Body of pancreas (tissue), 4 donors: ENCODE results near the gene MAST4. TPM values are rescaled to one million over a fixed set of nuclear protein-coding genes. Genes with fewer than 3 reads are reported as not detected.

ENCODE experiments used
- ATAC-seq: fragments of 150-250 bp; one replicate; pipeline ENCODE4 v1.9.1; 2016
- DNase-seq, 4 donors: peaks; one replicate each; pipeline ENCODE4 v3.0.0-alpha.2; 2019
- H3K27ac ChIP-seq, 4 donors: fragments of 200-600 bp; sonication (generic); 1 replicate in 3 of 4; 2 replicates in 1 of 4; pipeline versions ENCODE4 v1.5.1 to v1.6.1; 2016 to 2019; ENCODE audit warnings: mild to moderate bottlenecking in 1 of 4, mixed read lengths in 1 of 4, moderate library complexity in 1 of 4
- H3K27me3 ChIP-seq, 2 donors: fragments of 200-600 bp; sonication (generic); one replicate each; pipeline ENCODE4 v1.6.0; 2016; ENCODE audit warnings: mild to moderate bottlenecking in 1 of 2
- H3K36me3 ChIP-seq, 2 donors: fragments of 200-600 bp; sonication (generic); replicated peaks in 1 of 2; 2 replicates each; pipeline ENCODE4 v1.5.1; 2016; ENCODE audit warnings: low read depth in 2 of 2; ENCODE audit not compliant: insufficient read depth in 1 of 2
- H3K4me1 ChIP-seq: fragments of 200-600 bp; sonication (generic); one replicate; pipeline ENCODE4 v1.6.0; 2016
- H3K4me3 ChIP-seq, 2 donors: fragments of 200-600 bp; sonication (generic); 1 replicate in 1 of 2; 2 replicates in 1 of 2; pipeline ENCODE4 v1.5.1; 2016 to 2019
- H3K9me3 ChIP-seq, 3 donors: fragments of 200-600 bp; sonication (generic); 1 replicate in 2 of 3; 2 replicates in 1 of 3; pipeline ENCODE4 v1.5.1; 2016
- POLR2A ChIP-seq, 3 donors: fragments of 450-650 bp; IDR thresholded peaks; one replicate each; pipeline ENCODE4 v1.6.1; 2016; ENCODE audit warnings: antibody characterized with exemption in 3 of 3, mild to moderate bottlenecking in 2 of 3
- WGBS, 2 donors: methylation state at CpG; one replicate each; pipeline ENCODE4 v1.1.5; 2017; 5-methylcytosine and 5-hydroxymethylcytosine counted together
- intact Hi-C: fragments of 100-400 bp; cut with DNase I; formaldehyde crosslinking; loops from one replicate; pipeline ENCODE4 v1.15.1; 2023
- total RNA-seq, 2 donors: library from RNA; depleted of rRNA; stranded (reverse); fragments of >200 nt; gene quantifications; one replicate each; pipeline ENCODE4 v1.1.0, GENCODE V29; 2016
- TF ChIP-seq, protein P1 (sequence below), 7 experiments: fragments of 450-650 bp in 4 of 7; fragments of 200-600 bp in 3 of 7; sonication (generic) in 3 of 7; IDR thresholded peaks; one replicate each; pipeline ENCODE4 v1.5.1; 2016 to 2019; ENCODE audit warnings: antibody characterized with exemption in 7 of 7

Gene MAST4
- total RNA-seq, 2 donors from 2014 or later, result 17.9 to 29.7 TPM

DNA sequence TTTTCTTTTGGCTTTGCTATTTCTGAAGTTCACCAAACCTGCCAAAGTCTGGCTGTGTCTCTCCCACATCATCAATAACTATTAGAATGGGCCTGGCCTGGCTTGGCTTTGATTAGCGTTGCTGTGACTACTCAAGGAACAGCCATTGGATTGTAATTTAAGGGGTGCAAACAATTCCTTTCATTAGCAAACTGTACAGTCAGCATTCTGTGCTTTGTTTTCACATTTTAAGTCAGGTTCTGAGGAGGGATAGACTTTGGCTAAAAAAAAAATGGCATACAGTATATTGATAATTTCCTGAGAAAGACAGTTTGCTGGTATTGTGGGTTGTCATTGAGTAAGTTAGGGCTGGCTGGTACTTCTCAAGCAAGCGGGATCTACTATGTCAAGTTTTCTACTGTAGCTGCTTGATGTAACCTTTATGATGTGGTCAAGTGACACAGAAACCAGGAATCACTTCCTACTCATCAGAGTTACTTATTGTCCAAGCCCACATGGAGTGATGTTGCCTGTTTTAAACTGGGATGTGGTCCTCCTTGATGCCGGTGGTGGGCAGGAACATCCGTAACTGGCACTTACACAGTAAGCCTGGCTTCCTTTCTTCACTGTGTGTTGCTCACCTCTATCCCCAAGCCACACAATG, 439.0 kb downstream of the MAST4 start:
- intact Hi-C loops, result no loop called here
- Histone ChIP-seq H3K36me3 (no peaks in the 10 kb centered on the region), H3K27ac (no peak overlapping the region), H3K4me3 (no peak overlapping the region), H3K9me3 (no peaks in the 10 kb centered on the region), H3K27me3 (no peaks in the 10 kb centered on the region), H3K4me1 (peaks cover 13% of the 10 kb centered on the region)
- TF ChIP-seq POLR2A (IDR thresholded peaks at IDR 0.05), result no peak
- TF ChIP-seq, protein P1, sequence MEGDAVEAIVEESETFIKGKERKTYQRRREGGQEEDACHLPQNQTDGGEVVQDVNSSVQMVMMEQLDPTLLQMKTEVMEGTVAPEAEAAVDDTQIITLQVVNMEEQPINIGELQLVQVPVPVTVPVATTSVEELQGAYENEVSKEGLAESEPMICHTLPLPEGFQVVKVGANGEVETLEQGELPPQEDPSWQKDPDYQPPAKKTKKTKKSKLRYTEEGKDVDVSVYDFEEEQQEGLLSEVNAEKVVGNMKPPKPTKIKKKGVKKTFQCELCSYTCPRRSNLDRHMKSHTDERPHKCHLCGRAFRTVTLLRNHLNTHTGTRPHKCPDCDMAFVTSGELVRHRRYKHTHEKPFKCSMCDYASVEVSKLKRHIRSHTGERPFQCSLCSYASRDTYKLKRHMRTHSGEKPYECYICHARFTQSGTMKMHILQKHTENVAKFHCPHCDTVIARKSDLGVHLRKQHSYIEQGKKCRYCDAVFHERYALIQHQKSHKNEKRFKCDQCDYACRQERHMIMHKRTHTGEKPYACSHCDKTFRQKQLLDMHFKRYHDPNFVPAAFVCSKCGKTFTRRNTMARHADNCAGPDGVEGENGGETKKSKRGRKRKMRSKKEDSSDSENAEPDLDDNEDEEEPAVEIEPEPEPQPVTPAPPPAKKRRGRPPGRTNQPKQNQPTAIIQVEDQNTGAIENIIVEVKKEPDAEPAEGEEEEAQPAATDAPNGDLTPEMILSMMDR (IDR thresholded peaks at IDR 0.05), result no peak
- ATAC-seq, result no peak
- DNase-seq, result no peak
- 83 to 90% methylated on average over 4 of the region's 4 CpGs for WGBS, 2 donors

DNA sequence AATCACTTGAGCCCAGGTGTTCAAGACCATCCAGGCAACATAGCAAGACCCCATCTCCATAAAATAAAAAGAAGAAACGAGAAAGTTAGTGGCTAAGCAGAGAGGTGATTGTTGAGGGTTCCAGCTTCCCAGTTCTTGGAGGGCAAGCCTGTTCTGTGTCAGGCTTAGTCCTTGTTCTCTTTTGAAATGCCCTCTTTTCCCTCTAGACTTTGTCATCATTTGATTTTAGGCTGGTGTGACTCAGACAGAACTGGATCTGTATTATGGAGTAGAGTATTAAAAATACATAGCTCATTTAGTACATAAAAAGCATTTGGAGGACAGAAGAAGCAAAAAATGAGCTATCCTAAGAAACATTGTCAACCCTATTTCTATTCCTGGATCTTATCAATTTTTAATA, 441.0 kb downstream of the MAST4 start:
- intact Hi-C loops, result no loop called here

DNA sequence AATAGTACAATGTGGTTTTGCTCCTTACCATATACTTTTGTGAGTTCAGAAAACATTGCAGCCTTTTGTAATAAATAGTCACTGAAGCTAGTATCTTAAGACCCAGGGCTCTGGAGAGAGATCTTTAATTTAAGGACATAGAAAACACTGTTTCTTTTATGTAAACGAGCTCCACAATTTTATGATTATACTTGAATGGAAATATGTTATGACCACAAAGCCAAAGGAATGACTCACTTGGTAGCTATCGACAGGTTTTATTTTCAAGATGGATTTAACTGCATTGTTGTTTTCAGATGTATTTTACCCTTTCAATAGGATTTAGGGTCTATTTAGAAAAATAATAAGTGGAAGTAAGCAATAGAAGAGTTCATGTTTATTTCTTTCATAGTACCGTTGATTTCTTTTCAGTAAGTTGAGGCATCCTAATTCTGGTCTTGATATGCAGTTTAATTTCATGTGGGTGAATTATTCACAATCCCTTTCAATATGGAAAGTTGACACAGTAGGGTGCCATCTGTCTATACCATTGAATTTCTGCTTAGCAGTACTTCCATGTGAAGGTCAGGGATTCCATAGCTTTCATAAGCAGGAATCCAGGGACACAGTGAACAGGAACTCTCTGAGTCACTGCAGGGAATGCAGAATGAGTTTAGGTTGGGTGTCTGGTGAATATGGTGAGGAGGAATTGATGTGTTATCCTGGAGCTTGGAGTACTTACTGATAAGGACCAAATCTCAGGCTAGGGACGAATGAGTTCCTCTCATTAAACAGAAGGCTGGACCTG, 442.8 kb downstream of the MAST4 start:
- Histone ChIP-seq H3K27me3 (no peaks in the 10 kb centered on the region), H3K4me3 (no peak overlapping the region), H3K36me3 (no peaks in the 10 kb centered on the region), H3K4me1 (no peaks in the 10 kb centered on the region), H3K9me3 (no peaks in the 10 kb centered on the region), H3K27ac (no peak overlapping the region)
- TF ChIP-seq, protein P1 (IDR thresholded peaks at IDR 0.05), result no peak
- TF ChIP-seq POLR2A (IDR thresholded peaks at IDR 0.05), result no peak
- DNase-seq, result no peak
- intact Hi-C loops, result no loop called here
- 73 to 78% methylated on average over 4 of the region's 4 CpGs for WGBS, 2 donors
- ATAC-seq, result no peak

More for the DNA sequence above, 441.0 kb downstream of the MAST4 start:
- Histone ChIP-seq H3K4me3 (no peak overlapping the region), H3K27ac (no peak overlapping the region), H3K36me3 (no peaks in the 10 kb centered on the region), H3K4me1 (no peaks in the 10 kb centered on the region), H3K27me3 (no peaks in the 10 kb centered on the region), H3K9me3 (no peaks in the 10 kb centered on the region)
- no peak for ATAC-seq
- WGBS, 2 donors, result 61 to 81% methylated on average over 1 of the region's 1 CpG
- no peak for DNase-seq
- TF ChIP-seq, protein P1 (IDR thresholded peaks at IDR 0.05), result no peak
- TF ChIP-seq POLR2A (IDR thresholded peaks at IDR 0.05), result no peak

DNA sequence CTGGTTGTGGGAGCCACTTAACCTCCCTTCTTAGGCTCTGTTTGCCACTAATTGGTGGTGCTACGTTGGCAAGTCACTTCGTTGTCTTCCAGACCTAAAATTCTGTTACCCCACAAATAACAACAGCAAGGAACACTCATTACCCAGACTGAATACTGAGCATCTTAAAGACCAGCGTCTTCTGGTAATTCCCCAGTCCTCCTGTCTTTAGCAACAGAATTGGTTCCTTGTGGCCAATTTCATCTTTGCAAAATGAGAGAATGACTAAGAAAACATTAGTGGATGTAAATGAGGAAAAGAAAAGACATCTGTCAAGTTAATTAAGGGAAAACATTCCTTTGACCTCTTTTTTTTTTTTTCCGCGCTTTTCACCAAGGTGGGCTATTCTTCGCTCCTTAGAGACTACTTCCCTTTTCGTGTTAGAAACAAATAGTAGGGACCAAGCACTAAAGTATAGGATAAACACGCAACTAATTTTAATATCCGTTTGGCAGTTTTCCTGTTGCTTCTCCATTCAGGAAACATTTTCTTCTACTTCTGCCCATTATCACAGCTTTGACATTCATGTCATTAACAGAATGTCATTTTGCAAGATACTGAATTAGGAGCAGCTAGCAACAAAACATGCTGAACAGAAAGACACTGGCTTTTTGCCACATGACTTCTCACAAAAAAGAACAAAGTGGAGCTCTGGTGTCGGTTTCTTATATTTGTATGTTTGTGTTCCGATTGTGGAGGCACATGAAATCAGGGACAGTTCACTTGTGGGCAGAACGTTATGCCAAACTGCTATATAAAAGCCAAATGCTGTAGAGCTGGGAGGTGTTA, 446.2 kb downstream of the MAST4 start:
- Histone ChIP-seq H3K9me3 (no peaks in the 10 kb centered on the region), H3K4me3 (no peak overlapping the region), H3K27ac (no peak overlapping the region), H3K27me3 (no peaks in the 10 kb centered on the region), H3K36me3 (no peaks in the 10 kb centered on the region), H3K4me1 (peaks cover 16% of the 10 kb centered on the region)
- TF ChIP-seq, protein P1 (IDR thresholded peaks at IDR 0.05), result no peak
- TF ChIP-seq POLR2A (IDR thresholded peaks at IDR 0.05), result no peak
- ATAC-seq (no peak), DNase-seq (no peak)
- intact Hi-C loops, result no loop called here
- WGBS, 2 donors, result 67 to 77% methylated on average over 12 of the region's 12 CpGs
